Trophoblast cell (in vitro differentiated cells and primary cell): ENCODE results near the gene ASIC4.

Source experiments
- DNase-seq, 2 donors: peaks; one replicate each; pipeline ENCODE4 v3.0.0-alpha.2; 2016
- H2AFZ ChIP-seq: 2 replicates; pipeline ENCODE4 v1.6.1; 2013; ENCODE audit warnings: low read length, moderate library complexity, mild to moderate bottlenecking; ENCODE audit not compliant: insufficient read depth, poor library complexity
- H2AK5ac ChIP-seq: 2 replicates; pipeline ENCODE4 v1.6.1; 2013; ENCODE audit warnings: mild to moderate bottlenecking, low read length
- H2BK120ac ChIP-seq: 2 replicates; pipeline ENCODE4 v1.6.1; 2013; ENCODE audit warnings: low read length, mild to moderate bottlenecking, moderate library complexity; ENCODE audit not compliant: insufficient read depth, poor library complexity
- H2BK12ac ChIP-seq: 2 replicates; pipeline ENCODE4 v1.6.1; 2013; ENCODE audit warnings: mild to moderate bottlenecking, low read length, moderate library complexity
- H2BK5ac ChIP-seq: 2 replicates; pipeline ENCODE4 v1.6.1; 2013; ENCODE audit warnings: low read length, low read depth, moderate library complexity, mild to moderate bottlenecking; ENCODE audit not compliant: poor library complexity
- H3K14ac ChIP-seq: 2 replicates; pipeline ENCODE4 v1.6.1; 2013; ENCODE audit warnings: mild to moderate bottlenecking, low read length
- H3K18ac ChIP-seq: 2 replicates; pipeline ENCODE4 v1.6.1; 2013; ENCODE audit warnings: mild to moderate bottlenecking, low read length
- H3K23ac ChIP-seq: 2 replicates; pipeline ENCODE4 v1.6.1; 2013; ENCODE audit warnings: low read length
- H3K27ac ChIP-seq: 2 replicates; pipeline ENCODE4 v1.5.1; 2013; ENCODE audit warnings: low read depth, mild to moderate bottlenecking, inconsistent platforms, low read length, moderate library complexity
- H3K27me3 ChIP-seq: 2 replicates; pipeline ENCODE4 v1.6.1; 2013; ENCODE audit warnings: inconsistent platforms, mild to moderate bottlenecking, low read length, moderate library complexity; ENCODE audit not compliant: insufficient read depth
- H3K36me3 ChIP-seq, 2 experiments: 1 replicate in 1 of 2; 2 replicates in 1 of 2; pipeline ENCODE4 v1.6.1; 2013; ENCODE audit warnings: low read length in 2 of 2, mild to moderate bottlenecking in 2 of 2, moderate library complexity in 1 of 2; ENCODE audit not compliant: insufficient read depth in 2 of 2, control insufficient read depth in 1 of 2
- H3K4ac ChIP-seq: 2 replicates; pipeline ENCODE4 v1.6.1; 2013; ENCODE audit warnings: low read depth, mild to moderate bottlenecking, low read length, moderate library complexity
- H3K4me1 ChIP-seq, 2 experiments: 1 replicate in 1 of 2; 2 replicates in 1 of 2; pipeline ENCODE4 v1.6.1; 2013; ENCODE audit warnings: low read length in 2 of 2, mild to moderate bottlenecking in 2 of 2, moderate library complexity in 1 of 2; ENCODE audit not compliant: insufficient read depth in 2 of 2, control insufficient read depth in 1 of 2
- H3K4me2 ChIP-seq: 2 replicates; pipeline ENCODE4 v1.6.1; 2013; ENCODE audit warnings: inconsistent platforms, mild to moderate bottlenecking, low read length, moderate library complexity
- H3K4me3 ChIP-seq: 2 replicates; pipeline ENCODE4 v1.5.1; 2013; ENCODE audit warnings: mild to moderate bottlenecking, low read depth, low read length, inconsistent platforms
- H3K79me1 ChIP-seq: one replicate; pipeline ENCODE4 v1.6.1; 2013; ENCODE audit warnings: low read length
- H3K79me2 ChIP-seq: 2 replicates; pipeline ENCODE4 v1.6.1; 2013; ENCODE audit warnings: low read length, mild to moderate bottlenecking; ENCODE audit not compliant: control insufficient read depth, insufficient read depth, poor library complexity
- H3K9ac ChIP-seq: 2 replicates; pipeline ENCODE4 v1.6.1; 2013; ENCODE audit warnings: mild to moderate bottlenecking, low read length
- H3K9me3 ChIP-seq: 2 replicates; pipeline ENCODE4 v1.6.1; 2013; ENCODE audit warnings: low read depth, mild to moderate bottlenecking, control low read depth, inconsistent platforms, low read length; ENCODE audit not compliant: insufficient read depth
- H4K12ac ChIP-seq: 2 replicates; pipeline ENCODE4 v1.6.1; 2013; ENCODE audit warnings: low read depth, mild to moderate bottlenecking, low read length, moderate library complexity
- H4K8ac ChIP-seq: 2 replicates; pipeline ENCODE4 v1.6.1; 2013; ENCODE audit warnings: low read depth, mild to moderate bottlenecking, low read length, moderate library complexity
- H4K91ac ChIP-seq: one replicate; pipeline ENCODE4 v1.6.1; 2013; ENCODE audit warnings: low read depth, mild to moderate bottlenecking, low read length, moderate library complexity
- WGBS: extraction: QIAGEN DNeasy Blood & Tissue Kit; methylation state at CpG from one replicate; pipeline ENCODE4 v1.1.7; 2013; ENCODE audit warnings: missing lambda C conversion rate; ENCODE audit not compliant: insufficient read length, insufficient coverage; ENCODE audit errors: extremely low coverage; 5-methylcytosine and 5-hydroxymethylcytosine counted together

ASIC4 gene

GRCh38 chr2:219531639-219532377, 17.5 kb downstream of the ASIC4 start:
- no peaks in the 10 kb centered on the region for H3K79me2 ChIP-seq
- peak in 1 of 2 donors; percentile 29 for DNase-seq

GRCh38 chr2:219532378-219532649, 18.0 kb downstream of the ASIC4 start:
- no peak overlapping the region for H3K18ac ChIP-seq
- H4K91ac ChIP-seq: no peak overlapping the region
- no peaks in the 10 kb centered on the region for H3K36me3 ChIP-seq
- peaks cover 3% of the 10 kb centered on the region for H3K9me3 ChIP-seq
- DNase-seq: peak in 1 of 2 donors; percentile 17
- H3K4me2 ChIP-seq: no peak overlapping the region
- H3K79me1 ChIP-seq: peaks cover under 1% of the 10 kb centered on the region
- H3K4me1 ChIP-seq: peaks cover 0 to 4% of the 10 kb centered on the region in 2 experiments
- no CpG with 5 or more reads among the region's 8 CpGs for WGBS
- no peak overlapping the region for H2AK5ac ChIP-seq
- no peak overlapping the region for H2BK12ac ChIP-seq
- H3K9ac ChIP-seq: no peak overlapping the region
- no peak overlapping the region for H3K4me3 ChIP-seq
- H4K12ac ChIP-seq: no peak overlapping the region
- no peak overlapping the region for H3K27ac ChIP-seq
- H2AFZ ChIP-seq: no peak overlapping the region
- no peak overlapping the region for H3K4ac ChIP-seq
- no peaks in the 10 kb centered on the region for H3K79me2 ChIP-seq
- H2BK120ac ChIP-seq: no peak overlapping the region
- no peak overlapping the region for H2BK5ac ChIP-seq
- no peak overlapping the region for H3K14ac ChIP-seq
- H3K23ac ChIP-seq: no peak overlapping the region
- no peak overlapping the region for H4K8ac ChIP-seq
- peaks cover 9% of the 10 kb centered on the region for H3K27me3 ChIP-seq

More at GRCh38 chr2:219531639-219532377, 17.5 kb downstream of the ASIC4 start:
- H3K18ac ChIP-seq: no peak overlapping the region
- H4K12ac ChIP-seq: no peak overlapping the region
- no peaks in the 10 kb centered on the region for H3K79me1 ChIP-seq
- H2BK120ac ChIP-seq: no peak overlapping the region
- H3K27ac ChIP-seq: no peak overlapping the region
- no peak overlapping the region for H2AFZ ChIP-seq
- no peak overlapping the region for H3K4me2 ChIP-seq
- H3K23ac ChIP-seq: no peak overlapping the region
- peaks cover 3% of the 10 kb centered on the region for H3K9me3 ChIP-seq
- H3K4me1 ChIP-seq: no peaks in the 10 kb centered on the region
- H2AK5ac ChIP-seq: no peak overlapping the region
- H3K36me3 ChIP-seq: no peaks in the 10 kb centered on the region
- no peak overlapping the region for H3K14ac ChIP-seq
- H2BK12ac ChIP-seq: no peak overlapping the region
- H2BK5ac ChIP-seq: no peak overlapping the region
- no peak overlapping the region for H3K9ac ChIP-seq
- H3K4me3 ChIP-seq: no peak overlapping the region
- WGBS: no CpG with 5 or more reads among the region's 20 CpGs
- peaks cover 9% of the 10 kb centered on the region for H3K27me3 ChIP-seq
- no peak overlapping the region for H4K91ac ChIP-seq
- H3K4ac ChIP-seq: no peak overlapping the region
- H4K8ac ChIP-seq: no peak overlapping the region

- Histone ChIP-seq H2AK5ac (no peak overlapping the region), H3K9me3 (peaks cover 3% of the 10 kb centered on the region), H3K9ac (no peak overlapping the region), H3K18ac (no peak overlapping the region), H4K12ac (no peak overlapping the region), H3K4me2 (no peak overlapping the region), H3K27ac (no peak overlapping the region), H3K23ac (no peak overlapping the region), H4K91ac (no peak overlapping the region), H3K79me2 (no peaks in the 10 kb centered on the region), H3K36me3 (peaks cover 7 to 9% of the 10 kb centered on the region in 2 experiments), H3K4me3 (no peak overlapping the region), H2BK5ac (no peak overlapping the region), H3K4me1 (peaks cover 5 to 13% of the 10 kb centered on the region in 2 experiments), H3K14ac (no peak overlapping the region), H2BK120ac (no peak overlapping the region), H3K27me3 (peaks cover 6% of the 10 kb centered on the region), H3K4ac (no peak overlapping the region), H4K8ac (no peak overlapping the region), H2AFZ (no peak overlapping the region), H3K79me1 (peaks cover 2% of the 10 kb centered on the region), H2BK12ac (no peak overlapping the region)
- no CpG with 5 or more reads among the region's 6 CpGs for WGBS
- DNase-seq: no peak
These were observed 19.8 kb downstream of the ASIC4 start for GRCh38 chr2:219533930-219534661.

- H3K14ac ChIP-seq: no peak overlapping the region
- peaks cover 5 to 13% of the 10 kb centered on the region in 2 experiments for H3K4me1 ChIP-seq
- H3K36me3 ChIP-seq: peaks cover 29 to 31% of the 10 kb centered on the region in 2 experiments
- H2AFZ ChIP-seq: no peak overlapping the region
- H4K8ac ChIP-seq: no peak overlapping the region
- H3K23ac ChIP-seq: no peak overlapping the region
- no peak overlapping the region for H3K4me2 ChIP-seq
- DNase-seq: no peak
- no peak overlapping the region for H3K27ac ChIP-seq
- no peak overlapping the region for H3K18ac ChIP-seq
- H3K79me1 ChIP-seq: peaks cover 2% of the 10 kb centered on the region
- H2AK5ac ChIP-seq: no peak overlapping the region
- H2BK5ac ChIP-seq: no peak overlapping the region
- no peak overlapping the region for H3K4ac ChIP-seq
- H2BK120ac ChIP-seq: no peak overlapping the region
- no peak overlapping the region for H4K12ac ChIP-seq
- peaks cover 3% of the 10 kb centered on the region for H3K9me3 ChIP-seq
- no peaks in the 10 kb centered on the region for H3K27me3 ChIP-seq
- H3K79me2 ChIP-seq: no peaks in the 10 kb centered on the region
- no CpG with 5 or more reads among the region's 16 CpGs for WGBS
- no peak overlapping the region for H3K9ac ChIP-seq
- no peak overlapping the region for H2BK12ac ChIP-seq
- no peak overlapping the region for H4K91ac ChIP-seq
- no peak overlapping the region for H3K4me3 ChIP-seq
These were observed 22.1 kb downstream of the ASIC4 start for GRCh38 chr2:219536425-219536824.
